Esophagus muscularis mucosa (tissue), 3 donors: ENCODE measurements around the gene KANK3.

Source experiments
- CTCF ChIP-seq, 3 experiments: fragments of 200-600 bp in 2 of 3; fragments of 450-650 bp in 1 of 3; sonication (generic) in 2 of 3; IDR thresholded peaks; one replicate each; pipeline ENCODE4 v1.5.1; 2017 to 2019; ENCODE audit warnings: antibody characterized with exemption in 3 of 3, mild to moderate bottlenecking in 2 of 3, moderate library complexity in 1 of 3
- POLR2A ChIP-seq: fragments of 450-650 bp; IDR thresholded peaks from one replicate; pipeline ENCODE4 v1.6.1; 2017; ENCODE audit warnings: antibody characterized with exemption, moderate library complexity, mild to moderate bottlenecking, low read depth
- POLR2AphosphoS5 ChIP-seq, 2 donors: sonication (generic); formaldehyde crosslinking; IDR thresholded peaks; one replicate each; pipeline ENCODE4 v1.6.1; 2017; ENCODE audit warnings: antibody characterized with exemption in 2 of 2

GRCh38 chr19:8333767-8334457 lies 9.2 kb downstream of the KANK3 start:
- TF ChIP-seq CTCF (IDR thresholded peaks at IDR 0.05), result no peak
- TF ChIP-seq POLR2A, result no peak
- TF ChIP-seq POLR2AphosphoS5 (IDR thresholded peaks at IDR 0.05), result no peak
